ENCODE measurements around the gene PFN4. TPM values are rescaled to one million over a fixed set of nuclear protein-coding genes. Genes with fewer than 3 reads are reported as not detected.

PFN4 gene
- total RNA-seq, 1 experiment from 2014 or later, result not detected

DNA sequence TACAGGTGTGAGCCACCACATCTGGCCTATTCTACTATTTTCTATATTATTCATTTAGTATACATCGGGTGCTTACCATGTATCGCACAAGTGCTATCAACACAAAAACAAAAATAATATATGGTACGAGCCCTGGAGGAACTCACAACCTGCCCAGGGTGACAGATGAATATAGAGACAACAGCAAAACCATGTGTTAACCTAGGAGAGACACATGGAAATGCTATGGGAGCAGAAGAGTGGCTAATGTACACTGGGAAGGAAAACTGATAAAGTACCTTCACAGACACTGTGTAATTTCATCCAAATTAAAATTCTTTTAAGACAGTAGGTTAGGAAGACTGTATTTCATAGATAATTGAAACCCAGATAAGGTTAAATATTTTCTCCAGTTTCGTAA lies 50.9 kb downstream of the PFN4 start:
- no peak overlapping the region for H3K4me3 ChIP-seq
- no peaks in the 10 kb centered on the region for H3K9me3 ChIP-seq
- DNase-seq, result no peak
- peaks cover 33% of the 10 kb centered on the region for H3K36me3 ChIP-seq
- no peaks in the 10 kb centered on the region for H3K27me3 ChIP-seq

GRCh38 chr2:24065341-24065740 lies 57.8 kb downstream of the PFN4 start:
- Histone ChIP-seq H3K27me3 (no peaks in the 10 kb centered on the region), H3K4me3 (no peak overlapping the region), H3K36me3 (peaks cover 24% of the 10 kb centered on the region), H3K9me3 (no peaks in the 10 kb centered on the region)
- no peak for DNase-seq

Other genes with a start within 250 kb of the PFN4 start
- gene ATAD2B, start 196.2 kb downstream of the PFN4 start, total RNA-seq (2014; rRNA removed; shearing (Covaris generic); ENCODE audit: low replicate concordance), result 2.9 and 4.5 TPM in 2 replicates
- 16.0 and 25.2 TPM in 2 replicates for gene UBXN2A, start 182.9 kb downstream of the PFN4 start, total RNA-seq (2014; rRNA removed; shearing (Covaris generic); ENCODE audit: low replicate concordance)
- not detected in 2 replicates for gene MFSD2B, start 113.2 kb downstream of the PFN4 start, total RNA-seq (2014; rRNA removed; shearing (Covaris generic); ENCODE audit: low replicate concordance)
- gene WDCP, start 75.9 kb downstream of the PFN4 start, total RNA-seq (2014; rRNA removed; shearing (Covaris generic); ENCODE audit: low replicate concordance), result 10.6 and 12.2 TPM in 2 replicates
- gene FKBP1B, start 73.6 kb downstream of the PFN4 start, total RNA-seq (2014; rRNA removed; shearing (Covaris generic); ENCODE audit: low replicate concordance), result 5.1 TPM in 1 of 2 replicates, not detected in the other
- 264 and 301 TPM in 2 replicates for gene SF3B6, start 47.0 kb downstream of the PFN4 start, total RNA-seq (2014; rRNA removed; shearing (Covaris generic); ENCODE audit: low replicate concordance)
- 5.0 and 6.5 TPM in 2 replicates for gene TP53I3, start 38.5 kb downstream of the PFN4 start, total RNA-seq (2014; rRNA removed; shearing (Covaris generic); ENCODE audit: low replicate concordance)
- 1.4 and 2.4 TPM in 2 replicates for gene FAM228B, start 135 bp upstream of the PFN4 start, total RNA-seq (2014; rRNA removed; shearing (Covaris generic); ENCODE audit: low replicate concordance)
- gene FAM228A, start 51.7 kb upstream of the PFN4 start, total RNA-seq (2014; rRNA removed; shearing (Covaris generic); ENCODE audit: low replicate concordance), result not detected in 2 replicates
- gene ITSN2, start 237.2 kb upstream of the PFN4 start, total RNA-seq (2014; rRNA removed; shearing (Covaris generic); ENCODE audit: low replicate concordance), result 7.2 and 16.9 TPM in 2 replicates

Measured in MG63 (cell line).